VCaP (cell line): ENCODE data around the gene GUCY1B1.

Source experiments
- H3K27ac ChIP-seq: fragments of 450-650 bp; 2 replicates; pipeline ENCODE4 v1.5.1; 2017
- CTCF ChIP-seq: fragments of 450-650 bp; conservative IDR thresholded peaks from 2 replicates; pipeline ENCODE4 v1.5.1; 2017; ENCODE audit warnings: mild to moderate bottlenecking, moderate library complexity

The GUCY1B1 gene

GRCh38 chr4:155799794-155800123, 40.9 kb downstream of the GUCY1B1 start:
- TF ChIP-seq CTCF: no peak
- no peak overlapping the region for H3K27ac ChIP-seq

GRCh38 chr4:155800685-155801343, 42.0 kb downstream of the GUCY1B1 start:
- no peak for TF ChIP-seq CTCF
- no peak overlapping the region for H3K27ac ChIP-seq

GRCh38 chr4:155802190-155802959, 43.6 kb downstream of the GUCY1B1 start:
- H3K27ac ChIP-seq: no peak overlapping the region
- TF ChIP-seq CTCF: no peak

GRCh38 chr4:155805016-155805415, 46.2 kb downstream of the GUCY1B1 start:
- H3K27ac ChIP-seq: no peak overlapping the region
- TF ChIP-seq CTCF: no peak

GRCh38 chr4:155807021-155807420, 48.2 kb downstream of the GUCY1B1 start:
- H3K27ac ChIP-seq: no peak overlapping the region
- TF ChIP-seq CTCF: no peak

- TF ChIP-seq CTCF: peak; percentile 82
- H3K27ac ChIP-seq: no peak overlapping the region
Measured at GRCh38 chr4:155809835-155810234, 51.0 kb downstream of the GUCY1B1 start.

- TF ChIP-seq CTCF: no peak
- no peak overlapping the region for H3K27ac ChIP-seq
Measured at GRCh38 chr4:155811083-155811482, 52.3 kb downstream of the GUCY1B1 start.
